Epithelial cell of proximal tubule (primary cell): ENCODE results near the gene LPIN1. TPM values are rescaled to one million over a fixed set of nuclear protein-coding genes. Genes with fewer than 3 reads are reported as not detected.

Experiments used
- DNase-seq: peaks from one replicate; pipeline ENCODE4 v3.0.0-alpha.2; 2011; ENCODE audit warnings: low read depth
- H3K4me3 ChIP-seq: 2 replicates; pipeline ENCODE4 v1.5.1; 2011; ENCODE audit warnings: low read depth, mild to moderate bottlenecking, low read length
- CTCF ChIP-seq: conservative IDR thresholded peaks from 2 replicates; pipeline ENCODE4 v1.5.1; 2012; ENCODE audit warnings: low read depth, mild to moderate bottlenecking, low read length
- total RNA-seq: library from RNA; depleted of rRNA; stranded (reverse); fragments of >200 nt; gene quantifications from 2 replicates; pipeline ENCODE4 v1.2.3, GENCODE V29; 2015

LPIN1 gene
- total RNA-seq, 1 donor from 2014 or later: 33.8 TPM

- no peak for DNase-seq
- no peak for TF ChIP-seq CTCF
- H3K4me3 ChIP-seq: no peak overlapping the region
Observed at GRCh38 chr2:11770531-11771188, 24.2 kb downstream of the LPIN1 start.

GRCh38 chr2:11771971-11772615 lies 25.7 kb downstream of the LPIN1 start:
- H3K4me3 ChIP-seq: no peak overlapping the region
- no peak for TF ChIP-seq CTCF
- no peak for DNase-seq

GRCh38 chr2:11773111-11773510 lies 26.7 kb downstream of the LPIN1 start:
- TF ChIP-seq CTCF: no peak
- DNase-seq: no peak
- H3K4me3 ChIP-seq: no peak overlapping the region

- no peak for TF ChIP-seq CTCF
- no peak overlapping the region for H3K4me3 ChIP-seq
- DNase-seq: no peak
Observed at GRCh38 chr2:11773747-11774525, 27.5 kb downstream of the LPIN1 start.

GRCh38 chr2:11774600-11774999 lies 28.2 kb downstream of the LPIN1 start:
- TF ChIP-seq CTCF: no peak
- H3K4me3 ChIP-seq: no peak overlapping the region
- DNase-seq: no peak

GRCh38 chr2:11775384-11775783 lies 29.0 kb downstream of the LPIN1 start:
- no peak overlapping the region for H3K4me3 ChIP-seq
- no peak for DNase-seq
- no peak for TF ChIP-seq CTCF
